ENCODE measurements around the gene AVPR2.

DNA sequence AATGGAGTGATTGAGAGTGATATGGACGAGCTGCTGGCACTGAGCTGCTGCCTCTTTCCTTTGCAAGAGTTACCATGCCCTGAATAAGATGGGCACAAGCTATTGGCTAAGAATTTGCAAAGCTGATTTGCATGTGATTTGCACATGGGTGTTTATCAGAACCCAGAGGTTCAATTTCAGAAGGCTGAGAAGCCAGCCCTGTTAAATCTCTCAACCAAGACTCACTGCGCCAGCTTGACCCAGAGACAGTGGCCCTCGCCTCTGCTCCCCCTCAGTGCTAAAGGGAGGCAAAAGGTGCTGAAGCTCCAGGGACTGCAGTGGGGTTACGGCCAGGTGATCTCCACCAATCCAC lies 20.9 kb downstream of the AVPR2 start:
- TF ChIP-seq RCOR1 (conservative IDR thresholded peaks at IDR 0.05; ENCODE audit: low read depth, low read length) (no peak), RAD21 (IDR thresholded peaks at IDR 0.05; ENCODE audit: insufficient read depth, low read depth, low read length) (no peak)
- TF ChIP-seq, protein P1, sequence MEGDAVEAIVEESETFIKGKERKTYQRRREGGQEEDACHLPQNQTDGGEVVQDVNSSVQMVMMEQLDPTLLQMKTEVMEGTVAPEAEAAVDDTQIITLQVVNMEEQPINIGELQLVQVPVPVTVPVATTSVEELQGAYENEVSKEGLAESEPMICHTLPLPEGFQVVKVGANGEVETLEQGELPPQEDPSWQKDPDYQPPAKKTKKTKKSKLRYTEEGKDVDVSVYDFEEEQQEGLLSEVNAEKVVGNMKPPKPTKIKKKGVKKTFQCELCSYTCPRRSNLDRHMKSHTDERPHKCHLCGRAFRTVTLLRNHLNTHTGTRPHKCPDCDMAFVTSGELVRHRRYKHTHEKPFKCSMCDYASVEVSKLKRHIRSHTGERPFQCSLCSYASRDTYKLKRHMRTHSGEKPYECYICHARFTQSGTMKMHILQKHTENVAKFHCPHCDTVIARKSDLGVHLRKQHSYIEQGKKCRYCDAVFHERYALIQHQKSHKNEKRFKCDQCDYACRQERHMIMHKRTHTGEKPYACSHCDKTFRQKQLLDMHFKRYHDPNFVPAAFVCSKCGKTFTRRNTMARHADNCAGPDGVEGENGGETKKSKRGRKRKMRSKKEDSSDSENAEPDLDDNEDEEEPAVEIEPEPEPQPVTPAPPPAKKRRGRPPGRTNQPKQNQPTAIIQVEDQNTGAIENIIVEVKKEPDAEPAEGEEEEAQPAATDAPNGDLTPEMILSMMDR (IDR thresholded peaks at IDR 0.05 in 2 of 3, conservative IDR thresholded peaks at IDR 0.05 in 1 of 3; ENCODE audit: control insufficient read depth in 2 of 3, extremely low read depth in 1 of 3, insufficient read depth in 1 of 3, low read depth in 3 of 3, low read length in 3 of 3), result no peak
